ENCODE measurements around the gene ZNF609. TPM values are rescaled to one million over a fixed set of nuclear protein-coding genes. Genes with fewer than 3 reads are reported as not detected.

The ZNF609 gene
- total RNA-seq, 5 donors from 2014 or later (not counting 1 experiment from before 2014, with no cell fraction given), result 52.7 to 81.8 (median 59.3) TPM

GRCh38 chr15:64513823-64514222, 53.4 kb downstream of the ZNF609 start:
- DNase-seq (no peak), ATAC-seq (replicated peaks in 1 of 4) (peak in 1 of 4 experiments; percentile 15)
- peaks cover 24 to 32% of the 10 kb centered on the region in 2 experiments for H3K4me1 ChIP-seq (ENCODE audit: control insufficient read depth in 1 of 2, extremely low read depth in 1 of 2, insufficient read depth in 2 of 2, low read length in 2 of 2)
- H3K27ac ChIP-seq (ENCODE audit: low read length), result peak overlapping the region; percentile 36
- Mint-ChIP-seq H3K9me3 (no peaks in the 10 kb centered on the region), H3K4me1 (peaks cover 74 to 79% (median 76%) of the 10 kb centered on the region in 3 donors), H3K27me3 (no peaks in the 10 kb centered on the region), H3K27ac (peak overlapping the region; percentile 93 to 95), H3K4me3 (peak overlapping the region in 1 of 3 donors; percentile 63), H3K36me3 (peaks cover 10% of the 10 kb centered on the region)
- no peaks in the 10 kb centered on the region for H3K36me3 ChIP-seq (ENCODE audit: control insufficient read depth in 2 of 2, extremely low read depth in 1 of 2, insufficient read depth in 1 of 2, low read length in 1 of 2)
- no peaks in the 10 kb centered on the region for H3K27me3 ChIP-seq (replicated peaks in 1 of 2; ENCODE audit: control insufficient read depth in 2 of 2, extremely low read depth in 1 of 2, insufficient read depth in 2 of 2, low read length in 1 of 2)
- H3K4me3 ChIP-seq (ENCODE audit: control insufficient read depth in 1 of 2, extremely low read depth in 1 of 2, low read length in 1 of 2), result no peak overlapping the region
- no CpG with 5 or more reads among the region's 3 CpGs for WGBS (ENCODE audit: insufficient coverage)
- CTCF ChIA-PET, result interaction anchor here in 1 of 2 donors (0.7 to 1.0 kb wide), 3 partner anchors 17 to 278 kb away, joined by 4 to 8 read pairs (median 6); no protein-coding TSS in a partner anchor
- no peaks in the 10 kb centered on the region for H3K9me3 ChIP-seq
- POLR2A ChIA-PET, result interaction anchor here (0.6 to 1.3 kb wide), 4 partner anchors 10 to 110 kb away, joined by 3 to 4 read pairs (median 3); no protein-coding TSS in a partner anchor

- POLR2A ChIA-PET, result interaction anchor here in 1 of 2 donors (0.7 kb wide), 1 partner anchor 74 kb away, joined by 8 read pairs; no protein-coding TSS in a partner anchor
- H3K36me3 Mint-ChIP-seq, result peaks cover 18% of the 10 kb centered on the region
Observed at GRCh38 chr15:64515196-64515595, 54.8 kb downstream of the ZNF609 start.

GRCh38 chr15:64515825-64516224, 55.4 kb downstream of the ZNF609 start:
- H3K4me3 ChIP-seq (ENCODE audit: control insufficient read depth in 1 of 2, extremely low read depth in 1 of 2, low read length in 1 of 2), result no peak overlapping the region
- Mint-ChIP-seq H3K27me3 (no peaks in the 10 kb centered on the region), H3K9me3 (no peaks in the 10 kb centered on the region), H3K27ac (peak overlapping the region; percentile 19 to 72), H3K4me3 (no peak overlapping the region), H3K36me3 (peaks cover 18% of the 10 kb centered on the region), H3K4me1 (peaks cover 73 to 82% (median 73%) of the 10 kb centered on the region in 3 donors)
- DNase-seq (no peak), ATAC-seq (replicated peaks in 1 of 4) (no peak)
- H3K9me3 ChIP-seq, result no peaks in the 10 kb centered on the region
- peaks cover 13 to 27% of the 10 kb centered on the region in 2 experiments for H3K4me1 ChIP-seq (ENCODE audit: control insufficient read depth in 1 of 2, extremely low read depth in 1 of 2, insufficient read depth in 2 of 2, low read length in 2 of 2)
- 100% methylated on average over 4 of the region's 9 CpGs for WGBS (ENCODE audit: insufficient coverage)
- ChIA-PET CTCF (interaction anchor here in 1 of 2 donors (0.7 kb wide), 2 partner anchors 75 to 132 kb away, joined by 3 to 5 read pairs; no protein-coding TSS in a partner anchor), POLR2A (no interaction called here)
- peaks cover 0 to under 1% of the 10 kb centered on the region in 2 donors for H3K36me3 ChIP-seq (ENCODE audit: control insufficient read depth in 2 of 2, extremely low read depth in 1 of 2, insufficient read depth in 1 of 2, low read length in 1 of 2)
- no peak overlapping the region for H3K27ac ChIP-seq (ENCODE audit: low read length)
- H3K27me3 ChIP-seq (replicated peaks in 1 of 2; ENCODE audit: control insufficient read depth in 2 of 2, extremely low read depth in 1 of 2, insufficient read depth in 2 of 2, low read length in 1 of 2), result no peaks in the 10 kb centered on the region

More at GRCh38 chr15:64515196-64515595, 54.8 kb downstream of the ZNF609 start:
- Histone ChIP-seq H3K9me3 (no peaks in the 10 kb centered on the region), H3K4me1 (ENCODE audit: control insufficient read depth in 1 of 2, extremely low read depth in 1 of 2, insufficient read depth in 2 of 2, low read length in 2 of 2) (peaks cover 16 to 29% of the 10 kb centered on the region in 2 experiments), H3K36me3 (ENCODE audit: control insufficient read depth in 2 of 2, extremely low read depth in 1 of 2, insufficient read depth in 1 of 2, low read length in 1 of 2) (no peaks in the 10 kb centered on the region), H3K27ac (ENCODE audit: low read length) (peak overlapping the region; percentile 36), H3K4me3 (ENCODE audit: control insufficient read depth in 1 of 2, extremely low read depth in 1 of 2, low read length in 1 of 2) (no peak overlapping the region), H3K27me3 (replicated peaks in 1 of 2; ENCODE audit: control insufficient read depth in 2 of 2, extremely low read depth in 1 of 2, insufficient read depth in 2 of 2, low read length in 1 of 2) (no peaks in the 10 kb centered on the region)
- CTCF ChIA-PET, result interaction anchor here in 1 of 2 donors (0.7 kb wide), 2 partner anchors 75 to 133 kb away, joined by 3 to 5 read pairs; no protein-coding TSS in a partner anchor
- H3K4me1 Mint-ChIP-seq, result peaks cover 75 to 81% (median 75%) of the 10 kb centered on the region in 3 donors
- WGBS (ENCODE audit: insufficient coverage), result 100% methylated on average over 1 of the region's 2 CpGs
- peak overlapping the region; percentile 93 to 95 for H3K27ac Mint-ChIP-seq
- ATAC-seq (replicated peaks in 1 of 4), result no peak
- H3K27me3 Mint-ChIP-seq, result no peaks in the 10 kb centered on the region
- no peak for DNase-seq
- H3K4me3 Mint-ChIP-seq, result peak overlapping the region in 2 of 3 donors; percentile 63 to 75
- no peaks in the 10 kb centered on the region for H3K9me3 Mint-ChIP-seq

- POLR2A ChIA-PET, result no interaction called here
Observed at GRCh38 chr15:64519897-64520296, 59.5 kb downstream of the ZNF609 start.

GRCh38 chr15:64521201-64521600, 60.8 kb downstream of the ZNF609 start:
- H3K27ac ChIP-seq (ENCODE audit: low read length), result no peak overlapping the region
- WGBS (ENCODE audit: insufficient coverage), result no CpG with 5 or more reads among the region's 1 CpG
- peaks cover 0 to 5% of the 10 kb centered on the region in 2 donors for H3K36me3 ChIP-seq (ENCODE audit: control insufficient read depth in 2 of 2, extremely low read depth in 1 of 2, insufficient read depth in 1 of 2, low read length in 1 of 2)
- no peaks in the 10 kb centered on the region for H3K27me3 ChIP-seq (replicated peaks in 1 of 2; ENCODE audit: control insufficient read depth in 2 of 2, extremely low read depth in 1 of 2, insufficient read depth in 2 of 2, low read length in 1 of 2)
- ATAC-seq (replicated peaks in 1 of 4) (no peak), DNase-seq (no peak)
- H3K4me1 ChIP-seq (ENCODE audit: control insufficient read depth in 1 of 2, extremely low read depth in 1 of 2, insufficient read depth in 2 of 2, low read length in 2 of 2), result peaks cover 5 to 8% of the 10 kb centered on the region in 2 experiments
- H3K27me3 Mint-ChIP-seq, result no peaks in the 10 kb centered on the region
- peaks cover 75 to 84% (median 77%) of the 10 kb centered on the region in 3 donors for H3K4me1 Mint-ChIP-seq
- H3K9me3 ChIP-seq, result no peaks in the 10 kb centered on the region
- H3K4me3 ChIP-seq (ENCODE audit: control insufficient read depth in 1 of 2, extremely low read depth in 1 of 2, low read length in 1 of 2), result no peak overlapping the region
- H3K27ac Mint-ChIP-seq, result peak overlapping the region in 1 of 2 donors; percentile 68
- POLR2A ChIA-PET, result interaction anchor here (0.5 to 0.6 kb wide), 2 partner anchors 53 to 76 kb away, joined by 3 to 5 read pairs; no protein-coding TSS in a partner anchor
- H3K36me3 Mint-ChIP-seq, result peaks cover 26% of the 10 kb centered on the region
- H3K4me3 Mint-ChIP-seq, result no peak overlapping the region
- CTCF ChIA-PET, result interaction anchor here in 1 of 2 donors (0.6 kb wide), 2 partner anchors 12 to 75 kb away, joined by 3 read pairs; no protein-coding TSS in a partner anchor
- H3K9me3 Mint-ChIP-seq, result no peaks in the 10 kb centered on the region

More at GRCh38 chr15:64519897-64520296, 59.5 kb downstream of the ZNF609 start:
- H3K4me1 ChIP-seq (ENCODE audit: control insufficient read depth in 1 of 2, extremely low read depth in 1 of 2, insufficient read depth in 2 of 2, low read length in 2 of 2), result peaks cover 8 to 16% of the 10 kb centered on the region in 2 experiments
- Mint-ChIP-seq H3K27ac (no peak overlapping the region), H3K36me3 (peaks cover 22% of the 10 kb centered on the region), H3K27me3 (no peaks in the 10 kb centered on the region), H3K4me1 (peaks cover 71 to 76% (median 71%) of the 10 kb centered on the region in 3 donors), H3K4me3 (no peak overlapping the region), H3K9me3 (no peaks in the 10 kb centered on the region)
- no peaks in the 10 kb centered on the region for H3K9me3 ChIP-seq
- no peaks in the 10 kb centered on the region for H3K27me3 ChIP-seq (replicated peaks in 1 of 2; ENCODE audit: control insufficient read depth in 2 of 2, extremely low read depth in 1 of 2, insufficient read depth in 2 of 2, low read length in 1 of 2)
- DNase-seq (no peak), ATAC-seq (replicated peaks in 1 of 4) (no peak)
- H3K4me3 ChIP-seq (ENCODE audit: control insufficient read depth in 1 of 2, extremely low read depth in 1 of 2, low read length in 1 of 2), result no peak overlapping the region
- no peak overlapping the region for H3K27ac ChIP-seq (ENCODE audit: low read length)
- peaks cover 0 to 5% of the 10 kb centered on the region in 2 donors for H3K36me3 ChIP-seq (ENCODE audit: control insufficient read depth in 2 of 2, extremely low read depth in 1 of 2, insufficient read depth in 1 of 2, low read length in 1 of 2)
- CTCF ChIA-PET, result no interaction called here

GRCh38 chr15:64521726-64522164, 61.4 kb downstream of the ZNF609 start:
- H3K27me3 Mint-ChIP-seq, result no peaks in the 10 kb centered on the region
- H3K4me1 Mint-ChIP-seq, result peaks cover 76 to 84% (median 79%) of the 10 kb centered on the region in 3 donors
- ChIA-PET POLR2A (interaction anchor here in 1 of 2 donors (0.5 kb wide), 1 partner anchor 54 kb away, joined by 5 read pairs; no protein-coding TSS in a partner anchor), CTCF (no interaction called here)
- Histone ChIP-seq H3K36me3 (ENCODE audit: control insufficient read depth in 2 of 2, extremely low read depth in 1 of 2, insufficient read depth in 1 of 2, low read length in 1 of 2) (peaks cover 0 to 5% of the 10 kb centered on the region in 2 donors), H3K9me3 (no peaks in the 10 kb centered on the region), H3K4me1 (ENCODE audit: control insufficient read depth in 1 of 2, extremely low read depth in 1 of 2, insufficient read depth in 2 of 2, low read length in 2 of 2) (peaks cover 7 to 8% of the 10 kb centered on the region in 2 experiments), H3K27me3 (replicated peaks in 1 of 2; ENCODE audit: control insufficient read depth in 2 of 2, extremely low read depth in 1 of 2, insufficient read depth in 2 of 2, low read length in 1 of 2) (no peaks in the 10 kb centered on the region), H3K4me3 (ENCODE audit: control insufficient read depth in 1 of 2, extremely low read depth in 1 of 2, low read length in 1 of 2) (no peak overlapping the region), H3K27ac (ENCODE audit: low read length) (no peak overlapping the region)
- WGBS (ENCODE audit: insufficient coverage), result 67% methylated on average over 1 of the region's 3 CpGs
- no peaks in the 10 kb centered on the region for H3K9me3 Mint-ChIP-seq
- H3K36me3 Mint-ChIP-seq, result peaks cover 28% of the 10 kb centered on the region
- ATAC-seq (replicated peaks in 1 of 4) (no peak), DNase-seq (no peak)
- peak overlapping the region in 1 of 2 donors; percentile 68 for H3K27ac Mint-ChIP-seq
- no peak overlapping the region for H3K4me3 Mint-ChIP-seq
